Measurements from ENCODE around the gene KBTBD8. TPM values are rescaled to one million over a fixed set of nuclear protein-coding genes. Genes with fewer than 3 reads are reported as not detected.

Gene KBTBD8
- total and polyA plus RNA-seq, 2 donors (not counting 1 experiment from before 2014, with no cell fraction given): 1.1 to 2.3 TPM

DNA sequence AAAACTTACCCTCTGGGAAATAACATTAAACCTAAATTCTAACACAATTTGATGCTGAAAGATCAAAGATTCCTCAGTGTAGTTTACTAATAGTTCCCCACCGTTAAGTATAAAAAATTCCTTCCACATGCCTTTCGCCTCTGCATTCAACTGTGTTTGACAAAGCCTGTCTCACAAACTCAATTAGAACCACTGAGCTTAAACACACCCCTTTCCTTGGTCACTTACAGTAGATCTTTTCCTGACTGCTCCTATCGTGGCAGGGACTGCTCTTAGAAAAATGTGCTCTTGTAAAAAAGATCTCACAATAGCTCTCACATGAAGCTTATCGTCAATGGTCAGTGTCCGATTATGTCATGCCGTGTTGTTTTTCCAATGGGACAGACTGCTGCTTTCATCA lies 8.9 kb upstream of the KBTBD8 start:
- Histone ChIP-seq H3K9ac (ENCODE audit: insufficient read depth, low read length) (no peak overlapping the region), H3K27ac (ENCODE audit: insufficient read depth, low read length) (no peak overlapping the region), H3K4me1 (ENCODE audit: control insufficient read depth, extremely low read depth, insufficient read depth, low read length) (peaks cover 5% of the 10 kb centered on the region), H3K4me2 (ENCODE audit: extremely low read depth, insufficient read depth, low read length) (no peak overlapping the region), H3K9me3 (ENCODE audit: control insufficient read depth, insufficient read depth, low read depth, low read length) (no peaks in the 10 kb centered on the region), H2AFZ (ENCODE audit: low read length) (no peak overlapping the region), H3K4me3 (replicated peaks in 1 of 4; ENCODE audit: control extremely low read depth in 1 of 4, insufficient read depth in 1 of 4, low read depth in 3 of 4, low read length in 4 of 4) (no peak overlapping the region), H3K27me3 (ENCODE audit: control insufficient read depth, insufficient read depth, low read length) (no peaks in the 10 kb centered on the region), H3K79me2 (ENCODE audit: control insufficient read depth, insufficient read depth, low read length) (no peaks in the 10 kb centered on the region), H4K20me1 (ENCODE audit: control insufficient read depth, extremely low read depth, insufficient read depth, low read length) (no peaks in the 10 kb centered on the region), H3K36me3 (ENCODE audit: control insufficient read depth, insufficient read depth, low read length) (no peaks in the 10 kb centered on the region)
- TF ChIP-seq, protein P1, sequence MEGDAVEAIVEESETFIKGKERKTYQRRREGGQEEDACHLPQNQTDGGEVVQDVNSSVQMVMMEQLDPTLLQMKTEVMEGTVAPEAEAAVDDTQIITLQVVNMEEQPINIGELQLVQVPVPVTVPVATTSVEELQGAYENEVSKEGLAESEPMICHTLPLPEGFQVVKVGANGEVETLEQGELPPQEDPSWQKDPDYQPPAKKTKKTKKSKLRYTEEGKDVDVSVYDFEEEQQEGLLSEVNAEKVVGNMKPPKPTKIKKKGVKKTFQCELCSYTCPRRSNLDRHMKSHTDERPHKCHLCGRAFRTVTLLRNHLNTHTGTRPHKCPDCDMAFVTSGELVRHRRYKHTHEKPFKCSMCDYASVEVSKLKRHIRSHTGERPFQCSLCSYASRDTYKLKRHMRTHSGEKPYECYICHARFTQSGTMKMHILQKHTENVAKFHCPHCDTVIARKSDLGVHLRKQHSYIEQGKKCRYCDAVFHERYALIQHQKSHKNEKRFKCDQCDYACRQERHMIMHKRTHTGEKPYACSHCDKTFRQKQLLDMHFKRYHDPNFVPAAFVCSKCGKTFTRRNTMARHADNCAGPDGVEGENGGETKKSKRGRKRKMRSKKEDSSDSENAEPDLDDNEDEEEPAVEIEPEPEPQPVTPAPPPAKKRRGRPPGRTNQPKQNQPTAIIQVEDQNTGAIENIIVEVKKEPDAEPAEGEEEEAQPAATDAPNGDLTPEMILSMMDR (conservative IDR thresholded peaks at IDR 0.05 in 1 of 2, IDR thresholded peaks at IDR 0.05 in 1 of 2; ENCODE audit: low read depth in 1 of 2, low read length in 2 of 2): no peak
- TF ChIP-seq EZH2 (IDR thresholded peaks at IDR 0.05; ENCODE audit: low read length, missing control alignments): no peak
- DNase-seq (ENCODE audit: low read depth in 2 of 2): no peak

DNA sequence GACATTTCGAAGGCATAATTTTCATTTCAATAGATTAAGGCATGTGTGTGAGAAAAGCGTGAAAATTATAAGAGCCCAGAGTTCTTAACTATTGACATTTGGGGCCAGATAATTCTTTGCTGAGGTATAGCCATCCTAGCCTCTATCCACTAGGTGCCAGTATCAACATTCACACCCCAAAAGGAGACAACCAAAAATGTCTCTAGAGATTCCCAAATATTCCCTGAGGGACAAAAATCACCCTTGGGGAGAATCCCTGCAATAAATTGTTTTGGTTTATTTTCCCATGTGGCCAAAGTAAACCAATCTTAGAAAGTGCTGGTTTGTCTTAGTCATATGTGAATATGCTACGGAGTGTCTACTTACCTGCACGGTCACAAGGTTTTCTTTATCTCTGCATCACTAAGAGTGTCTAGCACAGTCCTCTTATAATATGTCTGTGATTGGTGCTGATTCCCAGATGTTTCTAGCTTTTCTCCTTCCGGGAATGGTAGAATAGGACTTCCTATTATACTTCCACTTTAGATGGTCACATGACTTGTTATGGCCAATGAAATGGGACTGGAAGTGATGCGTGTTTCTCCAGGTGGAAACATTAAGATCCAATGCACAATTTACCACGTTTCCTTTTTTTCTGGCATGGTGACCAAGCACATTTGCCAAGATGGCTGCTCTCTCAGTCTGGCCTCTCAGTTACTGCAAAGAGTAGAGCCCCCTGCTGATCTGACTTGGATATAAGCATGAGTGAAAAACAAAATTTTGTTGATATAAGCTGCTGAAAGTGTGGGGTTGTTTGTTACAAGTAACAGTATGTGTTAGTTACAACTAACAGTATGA lies 8.0 kb upstream of the KBTBD8 start:
- Histone ChIP-seq H3K4me3 (replicated peaks in 1 of 4; ENCODE audit: control extremely low read depth in 1 of 4, insufficient read depth in 1 of 4, low read depth in 3 of 4, low read length in 4 of 4) (no peak overlapping the region), H3K4me1 (ENCODE audit: control insufficient read depth, extremely low read depth, insufficient read depth, low read length) (peaks cover 5% of the 10 kb centered on the region), H2AFZ (ENCODE audit: low read length) (no peak overlapping the region), H3K79me2 (ENCODE audit: control insufficient read depth, insufficient read depth, low read length) (no peaks in the 10 kb centered on the region), H3K27ac (ENCODE audit: insufficient read depth, low read length) (no peak overlapping the region), H4K20me1 (ENCODE audit: control insufficient read depth, extremely low read depth, insufficient read depth, low read length) (no peaks in the 10 kb centered on the region), H3K9me3 (ENCODE audit: control insufficient read depth, insufficient read depth, low read depth, low read length) (no peaks in the 10 kb centered on the region), H3K36me3 (ENCODE audit: control insufficient read depth, insufficient read depth, low read length) (no peaks in the 10 kb centered on the region), H3K4me2 (ENCODE audit: extremely low read depth, insufficient read depth, low read length) (no peak overlapping the region), H3K9ac (ENCODE audit: insufficient read depth, low read length) (no peak overlapping the region), H3K27me3 (ENCODE audit: control insufficient read depth, insufficient read depth, low read length) (no peaks in the 10 kb centered on the region)
- peak; percentile 1 to 3 for DNase-seq (ENCODE audit: low read depth in 2 of 2)
- TF ChIP-seq, protein P1 (conservative IDR thresholded peaks at IDR 0.05 in 1 of 2, IDR thresholded peaks at IDR 0.05 in 1 of 2; ENCODE audit: low read depth in 1 of 2, low read length in 2 of 2): peak in 1 of 2 donors; percentile 33
- TF ChIP-seq EZH2 (IDR thresholded peaks at IDR 0.05; ENCODE audit: low read length, missing control alignments): no peak

DNA sequence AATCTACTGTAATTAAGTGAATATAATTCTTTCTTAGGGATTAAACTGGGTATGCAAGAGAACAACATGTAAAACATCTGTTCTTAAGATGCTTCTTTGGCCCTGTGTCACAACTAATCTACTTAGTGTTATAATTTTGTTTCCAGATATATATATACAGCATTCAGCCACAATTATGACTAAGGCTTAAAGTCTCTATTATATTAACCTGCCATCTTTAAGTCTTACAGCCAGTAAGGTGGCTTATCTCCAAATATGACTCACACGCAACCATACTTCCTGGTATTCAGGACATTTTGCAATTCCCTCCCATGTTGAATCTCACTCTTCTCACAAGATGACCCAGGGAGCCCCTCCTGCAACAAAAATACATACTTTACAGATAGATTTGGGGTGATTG lies 6.6 kb upstream of the KBTBD8 start:
- H3K27ac ChIP-seq (ENCODE audit: insufficient read depth, low read length): no peak overlapping the region
- no peaks in the 10 kb centered on the region for H4K20me1 ChIP-seq (ENCODE audit: control insufficient read depth, extremely low read depth, insufficient read depth, low read length)
- H3K36me3 ChIP-seq (ENCODE audit: control insufficient read depth, insufficient read depth, low read length): no peaks in the 10 kb centered on the region
- H3K27me3 ChIP-seq (ENCODE audit: control insufficient read depth, insufficient read depth, low read length): no peaks in the 10 kb centered on the region
- peaks cover 5% of the 10 kb centered on the region for H3K4me1 ChIP-seq (ENCODE audit: control insufficient read depth, extremely low read depth, insufficient read depth, low read length)
- DNase-seq (ENCODE audit: low read depth in 2 of 2): peak; percentile 74 to 93
- H3K4me3 ChIP-seq (replicated peaks in 1 of 4; ENCODE audit: control extremely low read depth in 1 of 4, insufficient read depth in 1 of 4, low read depth in 3 of 4, low read length in 4 of 4): no peak overlapping the region
- H3K9me3 ChIP-seq (ENCODE audit: control insufficient read depth, insufficient read depth, low read depth, low read length): no peaks in the 10 kb centered on the region
- TF ChIP-seq, protein P1 (conservative IDR thresholded peaks at IDR 0.05 in 1 of 2, IDR thresholded peaks at IDR 0.05 in 1 of 2; ENCODE audit: low read depth in 1 of 2, low read length in 2 of 2): no peak
- TF ChIP-seq EZH2 (IDR thresholded peaks at IDR 0.05; ENCODE audit: low read length, missing control alignments): no peak
- peak overlapping the region; percentile 44 for H3K4me2 ChIP-seq (ENCODE audit: extremely low read depth, insufficient read depth, low read length)
- H2AFZ ChIP-seq (ENCODE audit: low read length): no peak overlapping the region
- H3K79me2 ChIP-seq (ENCODE audit: control insufficient read depth, insufficient read depth, low read length): no peaks in the 10 kb centered on the region
- no peak overlapping the region for H3K9ac ChIP-seq (ENCODE audit: insufficient read depth, low read length)

All from fibroblast of lung (primary cell).